ENCODE results near the gene DISC1.

DNA sequence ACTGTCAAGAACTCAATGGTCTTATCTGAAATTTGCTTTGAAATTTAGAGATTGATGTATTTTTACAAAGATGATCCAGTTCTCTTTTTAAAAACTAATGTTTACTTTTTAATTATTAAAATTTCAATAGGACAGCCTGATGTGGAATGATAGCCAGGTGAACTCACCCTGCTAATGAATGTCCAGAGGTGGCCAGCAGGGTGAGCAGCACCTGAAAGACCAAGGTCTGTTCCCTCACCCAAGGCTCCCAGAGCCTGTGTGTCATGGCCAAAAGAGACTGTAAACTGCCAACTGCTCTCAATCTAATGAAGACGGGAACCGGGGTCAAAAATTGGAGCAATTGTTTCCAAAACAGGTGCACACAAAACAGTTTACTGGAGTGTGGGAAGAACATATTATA is 340.4 kb downstream of the DISC1 start:
- peak; percentile 34 for TF ChIP-seq CTCF (conservative IDR thresholded peaks at IDR 0.05)
- no peak for TF ChIP-seq ZFX (IDR thresholded peaks at IDR 0.05)
